Heart right ventricle (tissue), 16 donors: Measurements from ENCODE around the gene IQGAP2. TPM values are rescaled to one million over a fixed set of nuclear protein-coding genes. Genes with fewer than 3 reads are reported as not detected.
A peak's percentile ranks its signal among the peaks of the same experiment; 100 is the strongest.
"Not testable (repeated sequence)": the region's sequence is repeated elsewhere in the genome, so short reads cannot be mapped to it uniquely, and the experiment has no call there.

Experiments
- ATAC-seq, 8 donors: fragments of 200-7000 bp; cut with Tn5 transposase; one replicate each; pipeline ENCODE4 v1.9.1; 2020; ENCODE audit warnings: mild to moderate bottlenecking in 8 of 8, moderate library complexity in 8 of 8, moderate number of reproducible peaks in 1 of 8
- DNase-seq, 2 donors: peaks; one replicate each; pipeline ENCODE4 v3.0.0-alpha.2; 2020
- H3K27ac ChIP-seq, 10 donors: fragments of 200-600 bp; sonication (generic) in 2 of 10; one replicate each; pipeline versions ENCODE4 v1.5.0 to v1.8.0; 2020 to 2022; ENCODE audit warnings: mild to moderate bottlenecking in 3 of 10
- H3K27me3 ChIP-seq, 7 donors: fragments of 200-600 bp; one replicate each; pipeline ENCODE4 v1.8.0; 2021 to 2022; ENCODE audit warnings: mild to moderate bottlenecking in 2 of 7
- H3K36me3 ChIP-seq, 9 donors: fragments of 200-600 bp; sonication (generic) in 1 of 9; one replicate each; pipeline versions ENCODE4 v1.5.0 to v1.8.0; 2020 to 2022; ENCODE audit warnings: mild to moderate bottlenecking in 2 of 9
- H3K4me1 ChIP-seq, 9 donors: fragments of 200-600 bp; sonication (generic) in 1 of 9; one replicate each; pipeline versions ENCODE4 v1.5.0 to v1.8.0; 2020 to 2022; ENCODE audit warnings: mild to moderate bottlenecking in 4 of 9
- H3K4me3 ChIP-seq, 10 donors: fragments of 200-600 bp; sonication (generic) in 2 of 10; one replicate each; pipeline versions ENCODE4 v1.5.0 to v1.8.0; 2020 to 2022; ENCODE audit warnings: mild to moderate bottlenecking in 7 of 10, moderate library complexity in 2 of 10
- H3K9me3 ChIP-seq, 11 donors: fragments of 200-600 bp in 10 of 11; sonication (generic) in 2 of 11; one replicate each; pipeline versions ENCODE4 v1.5.0 to v1.8.0; 2013 to 2022; ENCODE audit warnings: mild to moderate bottlenecking in 2 of 11, control low read depth in 1 of 11, moderate library complexity in 1 of 11
- WGBS, 2 donors: extraction: QIAGEN DNeasy Blood & Tissue Kit; methylation state at CpG; one replicate each; pipeline ENCODE4 v1.1.7; 2013; ENCODE audit warnings: inconsistent platforms in 1 of 2; 5-methylcytosine and 5-hydroxymethylcytosine counted together
- intact Hi-C, 10 donors: fragments of 100-400 bp; cut with DNase I; formaldehyde crosslinking; loops; one replicate each; pipeline versions ENCODE4 v1.11.1 to v1.14.2; 2022
- polyA plus RNA-seq, 2 donors: library from polyadenylated mRNA; stranded (reverse); fragments of 200-250 nt; gene quantifications; one replicate each; pipeline ENCODE4 v1.2.3, GENCODE V29; 2013
- total RNA-seq, 10 donors: library from RNA; stranded (reverse); fragmentation: NEBNext Ultra II Directional in 3 of 10; extraction: Animal tissue kit (Norgen Biotek cat#: 25700) in 3 of 10; gene quantifications; one replicate each; pipeline versions ENCODE4 v1.2.1 to v1.2.4, GENCODE V29; 2021 to 2023
- TF ChIP-seq, protein P1 (sequence below), 9 donors: fragments of 200-600 bp; sonication (generic) in 2 of 9; IDR thresholded peaks; one replicate each; pipeline versions ENCODE4 v1.5.0 to v1.8.0; 2021 to 2022; ENCODE audit warnings: antibody characterized with exemption in 9 of 9, mild to moderate bottlenecking in 5 of 9, moderate library complexity in 1 of 9
- donor health status: Arrhythmogenic right ventricular cardiomyopathy.
- donor health status: ischemic (EF 13 %, LVEDD 7.1; RV severe dilation, severe dysfunction).
- donor health status: healthy with polysubstance abuse.
- donor health status: DM: no; HTN: yes; CAD: no.
- donor health status: DM: no; HTN: no; CAD: no.
- donor health status: ischemic (EF 25% LVEDD 6.9; RV normal size, moderate dysfunction).
- donor health status: ischemic (EF 25% LVEDD 5.7; RV mildly dilated, moderate dysfunction).
- donor health status: healthy.
- donor health status: DM: yes; HTN: yes; CAD: no.
- donor health status: Ischemic cardiomyopathy.
- donor health status: ischemic (EF 35%, LVEDD 5.7; RV mildly dilated, moderate dysfunction).
- donor health status: nonischemic (EF 11% LVEDD 7.7; RV severe dilation, severe dysfunction).
- donor health status: DM: yes; HTN: yes; CAD: no.
- donor health status: PGD.
- donor health status: ischemic (EF 29% LVEDD 5.4; RV normal size, mild dysfunction).
- donor health status: nonischemic (EF 23%, LVEDD 6.1; RV moderate dilation, normal function).

The IQGAP2 gene
- total and polyA plus RNA-seq, 12 donors: 2.5 to 22.3 (median 5.0) TPM

DNA sequence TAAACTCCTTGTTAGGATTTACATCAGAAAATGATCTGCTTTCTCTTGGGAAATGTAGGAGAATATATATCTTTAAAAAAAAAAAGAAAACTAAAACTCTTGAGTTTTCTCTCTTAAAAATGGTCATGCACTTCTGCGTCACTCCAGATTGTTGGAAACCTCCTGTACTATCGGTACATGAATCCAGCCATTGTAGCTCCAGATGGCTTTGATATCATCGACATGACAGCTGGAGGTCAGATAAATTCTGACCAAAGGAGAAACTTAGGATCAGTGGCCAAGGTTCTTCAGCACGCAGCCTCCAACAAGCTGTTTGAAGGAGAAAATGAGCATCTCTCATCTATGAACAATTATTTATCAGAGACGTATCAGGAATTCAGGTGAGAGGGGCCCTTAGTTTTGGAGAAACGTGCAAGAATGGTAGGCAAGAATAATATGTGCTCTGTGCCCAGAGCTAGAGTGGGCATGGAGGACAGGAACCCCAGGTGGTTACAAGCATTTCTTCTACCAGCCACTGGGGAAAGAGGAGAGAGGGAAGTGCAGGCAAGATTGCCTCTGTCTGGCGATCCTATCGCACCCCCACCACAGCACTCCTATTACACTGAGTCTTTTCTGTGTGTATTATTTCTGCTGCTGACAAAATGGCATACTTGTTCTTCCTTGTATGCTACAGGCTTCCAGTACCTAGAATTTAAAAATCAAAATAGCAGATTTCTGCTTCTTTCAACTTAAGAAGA lies 271.4 kb downstream of the IQGAP2 start:
- DNase-seq (peak in 1 of 2 donors; percentile 20), ATAC-seq (peak in 6 of 8 donors; percentile 52 to 76 (median 66))
- peaks cover 0 to 18% (median 7%) of the 10 kb centered on the region in 9 donors for H3K4me1 ChIP-seq
- intact Hi-C loops: no loop called here
- WGBS, 2 donors: 55 to 64% methylated on average over 8 of the region's 8 CpGs
- TF ChIP-seq, protein P1, sequence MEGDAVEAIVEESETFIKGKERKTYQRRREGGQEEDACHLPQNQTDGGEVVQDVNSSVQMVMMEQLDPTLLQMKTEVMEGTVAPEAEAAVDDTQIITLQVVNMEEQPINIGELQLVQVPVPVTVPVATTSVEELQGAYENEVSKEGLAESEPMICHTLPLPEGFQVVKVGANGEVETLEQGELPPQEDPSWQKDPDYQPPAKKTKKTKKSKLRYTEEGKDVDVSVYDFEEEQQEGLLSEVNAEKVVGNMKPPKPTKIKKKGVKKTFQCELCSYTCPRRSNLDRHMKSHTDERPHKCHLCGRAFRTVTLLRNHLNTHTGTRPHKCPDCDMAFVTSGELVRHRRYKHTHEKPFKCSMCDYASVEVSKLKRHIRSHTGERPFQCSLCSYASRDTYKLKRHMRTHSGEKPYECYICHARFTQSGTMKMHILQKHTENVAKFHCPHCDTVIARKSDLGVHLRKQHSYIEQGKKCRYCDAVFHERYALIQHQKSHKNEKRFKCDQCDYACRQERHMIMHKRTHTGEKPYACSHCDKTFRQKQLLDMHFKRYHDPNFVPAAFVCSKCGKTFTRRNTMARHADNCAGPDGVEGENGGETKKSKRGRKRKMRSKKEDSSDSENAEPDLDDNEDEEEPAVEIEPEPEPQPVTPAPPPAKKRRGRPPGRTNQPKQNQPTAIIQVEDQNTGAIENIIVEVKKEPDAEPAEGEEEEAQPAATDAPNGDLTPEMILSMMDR (IDR thresholded peaks at IDR 0.05): no peak
- peaks cover 0 to 74% (median 0%) of the 10 kb centered on the region in 9 donors for H3K36me3 ChIP-seq
- H3K4me3 ChIP-seq: peak overlapping the region in 8 of 10 donors; percentile 0 to 28 (median 16)
- H3K9me3 ChIP-seq: no peaks in the 10 kb centered on the region
- peaks cover 0 to 6% (median 0%) of the 10 kb centered on the region in 7 donors for H3K27me3 ChIP-seq
- H3K27ac ChIP-seq: peak overlapping the region in 7 of 10 donors; percentile 11 to 70 (median 53)

DNA sequence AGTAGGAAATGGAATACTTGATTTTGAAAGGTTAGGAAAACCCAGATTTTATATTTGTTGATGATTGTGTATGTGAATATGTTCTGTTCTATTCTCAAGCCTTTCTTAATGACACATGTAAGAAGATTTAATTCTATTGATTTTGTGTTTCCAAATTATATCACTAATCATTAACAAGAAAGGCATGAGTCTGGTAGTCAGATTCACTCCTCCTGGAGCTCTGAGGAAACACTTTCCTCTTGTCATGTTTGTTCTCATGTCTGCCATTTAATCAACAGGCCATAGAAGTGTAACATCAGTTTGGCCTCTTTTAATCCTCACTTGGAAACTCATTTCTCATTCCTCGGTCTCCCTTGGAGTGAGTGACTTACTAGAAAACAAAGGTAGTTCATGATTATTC lies 272.3 kb downstream of the IQGAP2 start:
- 90 to 99% methylated on average over 1 of the region's 1 CpG for WGBS, 2 donors
- intact Hi-C loops: no loop called here
- Histone ChIP-seq H3K4me3 (peak overlapping the region in 5 of 10 donors; percentile 11 to 28 (median 23)), H3K36me3 (peaks cover 0 to 69% (median 0%) of the 10 kb centered on the region in 9 donors), H3K4me1 (peaks cover 0 to 19% (median 10%) of the 10 kb centered on the region in 9 donors), H3K27me3 (peaks cover 0 to 6% (median 0%) of the 10 kb centered on the region in 7 donors), H3K9me3 (no peaks in the 10 kb centered on the region), H3K27ac (peak overlapping the region in 6 of 10 donors; percentile 23 to 70 (median 56))
- ATAC-seq: no peak
- TF ChIP-seq, protein P1 (IDR thresholded peaks at IDR 0.05): no peak
- DNase-seq: no peak

- WGBS, 2 donors: 86 to 90% methylated on average over 8 of the region's 8 CpGs
- TF ChIP-seq, protein P1 (IDR thresholded peaks at IDR 0.05): no peak
- no peak for DNase-seq
- H3K27ac ChIP-seq: peak overlapping the region in 5 of 10 donors; percentile 58 to 77 (median 70)
- H3K36me3 ChIP-seq: peaks cover 0 to 50% (median 0%) of the 10 kb centered on the region in 9 donors
- no peak for ATAC-seq
- peaks cover 0 to 33% (median 17%) of the 10 kb centered on the region in 9 donors for H3K4me1 ChIP-seq
- intact Hi-C loops: no loop called here
- H3K27me3 ChIP-seq: peaks cover 0 to 6% (median 0%) of the 10 kb centered on the region in 7 donors
- H3K9me3 ChIP-seq: no peaks in the 10 kb centered on the region
- H3K4me3 ChIP-seq: no peak overlapping the region
Measured at GRCh38 chr5:76677849-76678472, 274.9 kb downstream of the IQGAP2 start.

DNA sequence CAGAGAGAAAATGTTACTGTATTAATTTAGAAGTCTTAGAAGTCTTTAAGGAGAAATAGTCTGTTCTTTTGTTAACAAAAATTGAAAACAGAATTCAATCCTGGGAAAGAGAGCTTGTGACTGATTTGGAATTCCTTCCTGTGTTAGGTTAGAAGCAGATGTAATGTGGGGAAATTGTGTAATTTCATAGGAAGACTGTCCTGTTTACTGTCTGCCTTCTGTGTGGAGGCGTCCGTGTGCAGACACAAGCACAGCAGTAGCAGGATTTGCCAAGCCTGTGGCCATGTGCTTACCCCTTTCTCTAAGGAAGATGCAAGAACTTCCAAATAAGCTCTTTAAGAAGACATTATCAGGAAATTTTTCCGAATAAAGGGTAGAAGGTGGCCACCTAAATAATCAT lies 276.1 kb downstream of the IQGAP2 start:
- Histone ChIP-seq H3K4me1 (peaks cover 0 to 37% (median 17%) of the 10 kb centered on the region in 9 donors), H3K36me3 (peaks cover 0 to 52% (median 0%) of the 10 kb centered on the region in 9 donors), H3K4me3 (no peak overlapping the region), H3K27me3 (peaks cover 0 to 6% (median 0%) of the 10 kb centered on the region in 7 donors), H3K27ac (peak overlapping the region in 7 of 10 donors; percentile 18 to 77 (median 61)), H3K9me3 (no peaks in the 10 kb centered on the region)
- intact Hi-C loops: no loop called here
- TF ChIP-seq, protein P1 (IDR thresholded peaks at IDR 0.05): no peak
- 52 to 62% methylated on average over 3 of the region's 3 CpGs for WGBS, 2 donors
- DNase-seq (peak in 1 of 2 donors; percentile 38), ATAC-seq (peak in 6 of 8 donors; percentile 70 to 86 (median 78))

- H3K4me3 ChIP-seq, intact Hi-C loops, DNase-seq, ATAC-seq, H3K27me3 ChIP-seq, H3K9me3 ChIP-seq: not testable (repeated sequence)
- Histone ChIP-seq H3K27ac (peak overlapping the region in 2 of 10 donors; percentile 74 to 77), H3K4me1 (peaks cover 0 to 37% (median 20%) of the 10 kb centered on the region in 9 donors), H3K36me3 (peaks cover 0 to 53% (median 0%) of the 10 kb centered on the region in 9 donors)
- WGBS, 2 donors: 88 to 94% methylated on average over 4 of the region's 4 CpGs
Measured at GRCh38 chr5:76680826-76681225, 277.7 kb downstream of the IQGAP2 start.
